ENCODE results near the gene TBL1XR1.

DNA sequence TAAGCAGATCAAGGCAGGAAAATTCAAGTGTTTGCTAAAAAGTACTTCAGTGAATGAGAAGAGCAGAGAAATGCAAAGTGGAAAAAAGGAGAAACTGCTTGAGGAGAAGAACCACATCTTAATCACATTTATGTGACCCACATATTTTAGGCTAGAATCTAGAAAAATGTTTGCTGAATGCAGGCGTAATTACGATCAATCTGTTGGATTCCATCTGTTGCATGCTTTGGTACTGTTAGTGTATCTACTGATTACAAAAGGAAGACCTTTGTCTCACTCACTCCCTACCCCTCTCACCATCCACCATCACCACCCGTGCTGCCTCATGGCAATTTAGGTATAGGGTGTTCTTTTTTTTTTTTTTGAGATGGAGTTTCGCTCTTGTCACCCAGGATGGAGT is 9.7 kb upstream of the TBL1XR1 start:
- TF ChIP-seq, protein P1, sequence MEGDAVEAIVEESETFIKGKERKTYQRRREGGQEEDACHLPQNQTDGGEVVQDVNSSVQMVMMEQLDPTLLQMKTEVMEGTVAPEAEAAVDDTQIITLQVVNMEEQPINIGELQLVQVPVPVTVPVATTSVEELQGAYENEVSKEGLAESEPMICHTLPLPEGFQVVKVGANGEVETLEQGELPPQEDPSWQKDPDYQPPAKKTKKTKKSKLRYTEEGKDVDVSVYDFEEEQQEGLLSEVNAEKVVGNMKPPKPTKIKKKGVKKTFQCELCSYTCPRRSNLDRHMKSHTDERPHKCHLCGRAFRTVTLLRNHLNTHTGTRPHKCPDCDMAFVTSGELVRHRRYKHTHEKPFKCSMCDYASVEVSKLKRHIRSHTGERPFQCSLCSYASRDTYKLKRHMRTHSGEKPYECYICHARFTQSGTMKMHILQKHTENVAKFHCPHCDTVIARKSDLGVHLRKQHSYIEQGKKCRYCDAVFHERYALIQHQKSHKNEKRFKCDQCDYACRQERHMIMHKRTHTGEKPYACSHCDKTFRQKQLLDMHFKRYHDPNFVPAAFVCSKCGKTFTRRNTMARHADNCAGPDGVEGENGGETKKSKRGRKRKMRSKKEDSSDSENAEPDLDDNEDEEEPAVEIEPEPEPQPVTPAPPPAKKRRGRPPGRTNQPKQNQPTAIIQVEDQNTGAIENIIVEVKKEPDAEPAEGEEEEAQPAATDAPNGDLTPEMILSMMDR (IDR thresholded peaks at IDR 0.05), result no peak
- TF ChIP-seq POLR2A (IDR thresholded peaks at IDR 0.05), result no peak
